Naive B cell (primary cell): ENCODE measurements around the gene GNA12. TPM values are rescaled to one million over a fixed set of nuclear protein-coding genes. Genes with fewer than 3 reads are reported as not detected.
"Not testable (repeated sequence)": the region's sequence is repeated elsewhere in the genome, so short reads cannot be mapped to it uniquely, and the experiment has no call there.

ENCODE experiments used
- ATAC-seq, 2 donors: fragments of 150-1000 bp; cut with Tn5 transposase; 2 replicates each; pipeline ENCODE4 v1.10.0; 2021; ENCODE audit warnings: low read depth in 2 of 2, mild to moderate bottlenecking in 2 of 2, moderate library complexity in 2 of 2
- DNase-seq: peaks from one replicate; pipeline ENCODE4 v3.0.0; 2022
- H3K27ac Mint-ChIP-seq, 6 donors: one replicate each; pipeline ENCODE4 v1.8.0; 2020 to 2022; ENCODE audit warnings: mild to moderate bottlenecking in 6 of 6, mixed read lengths in 6 of 6, moderate library complexity in 5 of 6, inconsistent platforms in 2 of 6
- H3K27me3 Mint-ChIP-seq, 3 donors: one replicate each; pipeline ENCODE4 v1.8.0; 2021 to 2022; ENCODE audit warnings: mixed read lengths in 3 of 3, mild to moderate bottlenecking in 1 of 3
- H3K36me3 Mint-ChIP-seq, 2 donors: one replicate each; pipeline ENCODE4 v1.8.0; 2020 to 2022; ENCODE audit warnings: mixed read lengths in 2 of 2, inconsistent platforms in 1 of 2, mild to moderate bottlenecking in 1 of 2
- H3K4me1 Mint-ChIP-seq, 3 donors: one replicate each; pipeline ENCODE4 v1.8.0; 2020 to 2022; ENCODE audit warnings: mixed read lengths in 3 of 3, inconsistent platforms in 1 of 3, mild to moderate bottlenecking in 1 of 3, moderate library complexity in 1 of 3
- H3K4me3 Mint-ChIP-seq, 8 donors: one replicate each; pipeline ENCODE4 v1.8.0; 2020 to 2022; ENCODE audit warnings: mild to moderate bottlenecking in 8 of 8, mixed read lengths in 8 of 8, moderate library complexity in 8 of 8, inconsistent platforms in 2 of 8
- H3K9me3 Mint-ChIP-seq, 7 donors: one replicate each; pipeline ENCODE4 v1.8.0; 2020 to 2022; ENCODE audit warnings: mixed read lengths in 7 of 7, mild to moderate bottlenecking in 5 of 7, inconsistent platforms in 2 of 7, moderate library complexity in 1 of 7
- polyA plus RNA-seq, 6 donors: library from polyadenylated mRNA; unstranded; fragments of 300-500 nt; fragmentation: Illumina TruSeq; gene quantifications; one replicate each; pipeline ENCODE4 v1.2.3, GENCODE V29; 2021; ENCODE audit warnings: low read depth in 6 of 6

Gene GNA12
- polyA plus RNA-seq, 6 donors from 2014 or later = 26.6 to 43.8 (median 34.8) TPM

DNA sequence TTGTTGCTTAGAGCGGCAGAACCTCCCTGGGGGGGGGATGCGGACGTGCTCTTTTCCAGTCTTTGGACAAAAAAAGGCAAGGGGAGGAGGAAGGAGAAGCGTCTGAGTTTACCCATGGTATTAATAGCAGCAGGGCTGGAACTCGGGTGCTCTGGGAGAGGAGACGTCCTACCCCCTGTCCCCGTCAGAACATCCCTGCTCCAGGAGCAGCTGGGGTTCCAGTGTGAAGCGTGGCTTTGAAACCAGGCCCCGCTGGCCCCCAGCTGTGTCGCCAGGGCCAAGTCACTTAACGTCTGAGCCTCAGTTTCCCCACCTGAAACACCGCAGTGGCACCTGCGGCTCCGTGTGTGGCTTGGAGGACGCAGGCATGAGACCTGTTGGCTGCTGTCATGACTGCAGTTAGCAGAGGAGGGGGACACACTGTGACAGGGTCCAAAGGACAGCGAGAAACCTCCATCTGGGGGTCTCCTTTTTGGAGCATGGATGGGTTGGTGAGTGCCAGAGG is 154.7 kb downstream of the GNA12 start:
- H3K4me3 Mint-ChIP-seq = peak overlapping the region in 4 of 8 donors; percentile 9 to 77 (median 65)
- ATAC-seq = no peak
- peaks cover 27 to 52% (median 31%) of the 10 kb centered on the region in 3 donors for H3K27me3 Mint-ChIP-seq
- peak overlapping the region in 1 of 6 donors; percentile 56 for H3K27ac Mint-ChIP-seq
- H3K4me1 Mint-ChIP-seq = peaks cover 8 to 10% (median 8%) of the 10 kb centered on the region in 3 donors
- DNase-seq = no peak
- H3K9me3 Mint-ChIP-seq = no peaks in the 10 kb centered on the region
- no peaks in the 10 kb centered on the region for H3K36me3 Mint-ChIP-seq

DNA sequence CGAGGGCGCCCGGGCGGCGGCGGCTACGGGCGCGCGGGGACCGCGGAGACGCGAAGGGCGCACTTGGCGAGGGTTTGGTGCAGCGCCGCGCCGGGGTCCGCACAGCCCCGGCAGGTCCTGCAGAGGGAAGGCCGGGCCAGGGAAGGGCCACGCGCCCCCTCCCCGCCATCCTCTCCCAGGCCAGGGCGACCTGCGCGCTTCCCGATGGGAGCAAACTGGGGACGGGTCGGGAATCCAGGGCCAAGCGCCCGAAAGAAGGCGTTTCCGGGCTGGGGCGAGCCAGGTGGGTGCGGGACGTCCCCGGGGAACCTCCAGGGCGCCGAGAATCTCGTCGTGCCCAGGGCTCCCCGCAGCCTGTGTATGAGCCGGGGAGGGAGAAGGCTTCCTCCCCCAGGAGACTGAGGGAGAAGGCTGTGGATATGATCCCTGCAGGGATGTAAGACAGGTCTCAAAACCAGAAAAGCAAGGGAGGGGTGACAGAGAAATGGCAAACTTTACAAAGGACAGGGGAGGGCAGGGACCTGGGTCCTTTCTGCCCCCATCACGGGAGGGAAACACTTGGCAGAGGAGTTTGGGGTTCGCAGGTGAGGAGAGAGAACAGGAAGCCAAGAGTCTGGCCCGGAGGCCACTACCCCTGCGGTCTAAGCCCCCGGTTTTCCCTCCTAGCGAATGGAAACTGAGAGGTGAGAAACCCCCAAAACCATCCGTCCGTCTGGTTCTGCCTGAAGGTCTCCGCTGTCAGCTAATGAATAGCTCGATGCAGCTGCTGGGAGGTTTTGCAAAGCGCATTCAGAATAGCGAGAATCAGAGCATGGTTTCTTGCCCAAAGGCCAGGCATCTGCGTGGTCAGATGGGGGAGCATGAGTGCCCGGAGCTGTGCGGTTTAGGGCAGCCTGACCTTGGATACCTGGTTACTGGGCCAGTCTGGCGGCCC is 155.4 kb downstream of the GNA12 start:
- ATAC-seq (peak; percentile 56 to 60), DNase-seq (no peak)
- H3K27me3 Mint-ChIP-seq = peaks cover 27 to 57% (median 31%) of the 10 kb centered on the region in 3 donors
- no peaks in the 10 kb centered on the region for H3K9me3 Mint-ChIP-seq
- no peaks in the 10 kb centered on the region for H3K36me3 Mint-ChIP-seq
- H3K4me1 Mint-ChIP-seq = peaks cover 8 to 10% (median 8%) of the 10 kb centered on the region in 3 donors
- H3K27ac Mint-ChIP-seq = peak overlapping the region in 1 of 6 donors; percentile 95
- H3K4me3 Mint-ChIP-seq = peak overlapping the region in 7 of 8 donors; percentile 41 to 77 (median 67)

DNA sequence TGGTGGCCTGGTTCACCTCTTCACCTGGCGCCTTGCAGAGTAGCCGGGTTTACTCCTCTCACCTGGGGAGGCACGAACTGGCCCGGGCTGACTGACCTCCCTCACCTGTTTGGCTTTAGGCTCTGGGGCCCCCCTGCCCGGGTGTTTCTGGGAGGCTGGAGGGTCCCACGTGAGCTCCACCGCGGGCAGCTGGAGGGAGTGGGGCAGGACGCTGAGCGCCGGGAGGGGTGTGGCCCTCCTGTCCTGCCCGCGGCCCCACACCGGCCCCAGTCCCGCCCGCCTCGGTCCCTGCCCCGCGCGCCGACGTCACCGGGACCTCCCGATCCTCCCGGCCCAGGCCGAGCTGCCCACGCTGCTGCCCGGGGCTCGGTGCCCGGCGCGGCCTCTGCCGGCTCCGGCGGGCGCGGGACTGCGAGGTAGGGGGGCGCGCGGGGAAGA is 156.2 kb downstream of the GNA12 start, which contains the start of gene AMZ1:
Gene AMZ1 (plus strand): TSS at position 322 of the 438 bp plus-strand sequence. CDS start 12,250 bp downstream, outside the sequence.
- no peak for ATAC-seq
- peak within 1 kb of the TSS in 1 of 6 donors; percentile 95 for H3K27ac Mint-ChIP-seq
- DNase-seq = no peak
- peaks cover 27 to 58% (median 33%) of the 10 kb centered on the region in 3 donors for H3K27me3 Mint-ChIP-seq
- H3K4me1 Mint-ChIP-seq = peaks cover 8 to 10% (median 8%) of the 10 kb centered on the region in 3 donors
- H3K36me3 Mint-ChIP-seq = no peaks in the 10 kb centered on the region
- no peaks in the 10 kb centered on the region for H3K9me3 Mint-ChIP-seq
- peak within 1 kb of the TSS in 7 of 8 donors; percentile 41 to 77 (median 67) for H3K4me3 Mint-ChIP-seq

DNA sequence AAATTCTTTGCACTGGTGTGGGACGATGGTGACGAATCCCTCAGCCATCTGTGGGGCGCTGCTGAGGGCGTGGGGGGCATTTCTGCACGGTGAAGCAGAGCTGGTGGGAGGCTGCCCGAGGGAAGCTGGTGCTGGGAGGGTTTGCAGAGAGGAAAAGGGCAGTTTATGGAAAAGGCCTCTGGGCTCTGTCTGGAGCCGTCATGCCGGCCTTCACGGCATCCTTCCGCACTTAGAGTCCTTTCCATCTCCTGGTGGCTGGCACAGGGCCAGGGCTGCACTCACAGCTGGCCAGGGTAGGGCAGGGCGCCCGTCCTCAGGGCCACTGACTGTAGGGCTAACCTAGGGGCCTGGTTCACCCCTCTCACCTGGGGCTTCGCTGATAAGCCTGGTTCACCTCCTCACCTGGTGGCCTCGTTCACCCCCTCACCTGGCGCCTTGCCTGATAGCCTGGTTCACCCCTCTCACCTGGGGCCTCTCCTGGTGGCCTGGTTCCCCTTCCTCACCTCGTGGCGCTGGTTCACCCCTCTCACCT is 156.7 kb downstream of the GNA12 start:
- ATAC-seq (no peak), DNase-seq (no peak)
- peaks cover 27 to 60% (median 38%) of the 10 kb centered on the region in 3 donors for H3K27me3 Mint-ChIP-seq
- H3K4me1 Mint-ChIP-seq = peaks cover 8 to 10% (median 8%) of the 10 kb centered on the region in 3 donors
- no peaks in the 10 kb centered on the region for H3K36me3 Mint-ChIP-seq
- H3K27ac Mint-ChIP-seq = no peak overlapping the region
- peak overlapping the region in 2 of 8 donors; percentile 24 to 69 for H3K4me3 Mint-ChIP-seq
- H3K9me3 Mint-ChIP-seq = no peaks in the 10 kb centered on the region

DNA sequence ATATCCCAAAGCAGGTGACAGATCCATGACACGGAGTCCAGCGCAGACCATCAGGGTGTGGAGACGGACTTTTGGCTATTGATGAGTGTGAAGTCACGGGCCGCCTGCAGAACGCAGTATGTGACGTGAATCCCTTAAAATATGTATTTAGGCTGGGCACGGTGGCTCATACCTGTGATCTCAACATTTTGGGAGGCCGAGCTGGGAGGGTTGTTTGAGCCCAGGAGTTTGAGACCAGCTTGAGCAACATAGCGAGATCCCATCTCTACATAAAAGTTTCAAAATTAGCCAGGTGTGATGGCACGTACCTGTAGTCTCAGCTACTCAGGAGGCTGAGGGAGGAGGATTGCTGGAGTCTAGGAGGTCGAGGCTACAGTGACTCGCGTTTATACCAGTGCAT is 158.0 kb downstream of the GNA12 start:
- ATAC-seq (no peak), DNase-seq (no peak)
- no peak overlapping the region for H3K27ac Mint-ChIP-seq
- peaks cover 8 to 15% (median 14%) of the 10 kb centered on the region in 3 donors for H3K4me1 Mint-ChIP-seq
- no peaks in the 10 kb centered on the region for H3K9me3 Mint-ChIP-seq
- no peak overlapping the region for H3K4me3 Mint-ChIP-seq
- H3K36me3 Mint-ChIP-seq = no peaks in the 10 kb centered on the region
- H3K27me3 Mint-ChIP-seq = peaks cover 27 to 66% (median 44%) of the 10 kb centered on the region in 3 donors

DNA sequence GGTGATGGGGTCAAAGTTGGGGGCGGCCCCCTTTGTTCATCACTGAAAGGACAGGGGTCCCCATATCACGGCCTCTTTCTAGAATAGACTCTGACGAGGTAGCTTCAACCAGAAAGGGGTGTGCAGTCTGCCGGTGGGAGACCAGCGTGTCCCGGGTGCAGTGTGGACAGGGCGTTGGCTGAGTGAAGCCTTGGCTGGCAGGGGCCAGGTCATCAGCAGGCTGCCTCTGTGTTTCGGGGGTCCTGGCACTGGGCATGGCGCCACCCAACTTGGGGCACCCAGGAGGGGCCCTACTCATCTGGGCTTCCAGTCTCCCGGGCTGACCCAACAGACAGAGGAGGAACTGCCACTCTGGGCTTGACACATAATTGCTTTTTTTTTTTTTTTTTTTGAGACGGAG is 159.6 kb downstream of the GNA12 start:
- H3K27ac Mint-ChIP-seq = no peak overlapping the region
- no peak for ATAC-seq
- peaks cover 16 to 57% (median 28%) of the 10 kb centered on the region in 3 donors for H3K27me3 Mint-ChIP-seq
- H3K36me3 Mint-ChIP-seq = no peaks in the 10 kb centered on the region
- peaks cover 8 to 16% (median 15%) of the 10 kb centered on the region in 3 donors for H3K4me1 Mint-ChIP-seq
- peak overlapping the region in 1 of 8 donors; percentile 25 for H3K4me3 Mint-ChIP-seq
- H3K9me3 Mint-ChIP-seq = no peaks in the 10 kb centered on the region
- no peak for DNase-seq

DNA sequence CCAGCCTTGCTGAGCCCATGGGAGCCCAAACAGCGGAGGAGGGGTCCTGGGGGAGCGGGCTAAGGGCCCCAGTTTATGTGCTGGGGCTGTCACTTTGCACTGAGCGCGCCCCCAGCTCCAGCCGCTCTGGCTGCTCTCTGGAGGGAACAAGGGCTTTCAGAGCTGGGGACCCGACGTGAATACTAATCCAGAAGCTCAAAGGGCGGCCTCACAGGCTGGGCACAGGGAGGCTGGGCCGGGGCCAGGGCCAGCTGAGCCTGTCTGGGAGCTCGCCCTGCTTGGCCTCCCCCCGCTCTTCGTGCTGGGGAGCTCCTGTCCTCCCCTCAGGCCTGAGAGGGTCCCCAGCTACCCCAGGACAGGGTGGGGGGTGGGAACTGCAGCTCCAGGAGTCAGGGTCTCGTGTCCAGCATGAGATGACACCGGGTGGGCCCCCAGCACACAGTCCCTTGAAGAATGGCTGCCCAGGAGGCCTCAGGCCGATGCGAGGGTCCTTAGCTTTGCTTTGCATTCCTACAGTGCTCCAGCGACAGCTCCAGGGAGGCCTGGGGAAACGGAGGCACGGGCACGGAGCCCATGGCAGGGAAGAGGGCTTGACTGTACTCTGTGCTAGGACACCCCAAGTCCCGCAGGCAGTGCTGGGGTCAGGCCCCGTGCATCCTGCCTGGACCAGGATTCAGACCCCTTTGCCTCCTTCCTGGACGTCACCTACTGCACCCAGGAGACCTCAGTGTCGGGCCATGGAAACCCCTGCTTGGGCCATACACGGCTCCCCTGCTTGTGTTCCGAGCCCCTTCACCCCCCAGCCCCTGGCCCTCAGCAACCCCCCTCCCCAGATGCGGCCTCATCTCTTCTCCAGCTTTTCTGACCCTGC is 161.9 kb downstream of the GNA12 start:
- ATAC-seq = no peak
- H3K36me3 Mint-ChIP-seq = no peaks in the 10 kb centered on the region

DNA sequence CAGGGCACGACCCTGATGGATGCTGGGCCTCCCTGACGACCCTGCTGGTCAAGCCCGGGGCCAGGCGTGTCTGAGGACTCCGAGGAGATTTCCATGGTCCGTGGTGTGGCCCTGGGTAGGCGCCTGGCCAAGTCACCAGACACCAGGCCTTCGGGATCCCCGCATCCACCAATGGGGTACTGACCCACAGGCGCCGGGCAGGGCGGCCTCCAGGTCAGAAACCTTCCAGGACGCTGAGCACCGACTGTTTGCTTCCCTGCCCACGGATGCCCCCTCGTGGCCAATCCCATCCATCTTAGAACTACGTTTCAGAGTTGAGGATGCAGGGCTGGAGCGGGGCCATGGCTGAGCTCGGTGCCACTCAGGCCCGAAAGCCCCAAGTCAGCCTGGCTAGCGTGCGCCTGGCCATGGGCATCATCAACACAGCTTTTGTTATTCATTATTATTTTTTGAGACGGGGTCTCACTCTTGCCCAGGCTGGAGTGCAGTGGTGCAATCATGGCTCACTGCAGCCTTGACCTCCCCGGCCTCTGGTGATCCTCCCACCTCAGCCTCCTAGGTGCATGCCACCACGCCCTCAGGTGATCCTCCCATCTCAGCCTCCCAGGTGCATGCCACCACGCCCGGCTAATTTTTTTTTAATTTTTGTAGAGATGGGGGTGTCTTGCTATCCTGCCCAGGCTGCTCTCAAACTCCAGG is 163.2 kb downstream of the GNA12 start:
- no peaks in the 10 kb centered on the region for H3K36me3 Mint-ChIP-seq

More for the DNA sequence above, 161.9 kb downstream of the GNA12 start:
- peaks cover 0 to 8% (median 5%) of the 10 kb centered on the region in 3 donors for H3K4me1 Mint-ChIP-seq
- peaks cover 7 to 41% (median 15%) of the 10 kb centered on the region in 3 donors for H3K27me3 Mint-ChIP-seq
- no peaks in the 10 kb centered on the region for H3K9me3 Mint-ChIP-seq
- H3K27ac Mint-ChIP-seq = no peak overlapping the region
- DNase-seq = no peak
- no peak overlapping the region for H3K4me3 Mint-ChIP-seq

DNA sequence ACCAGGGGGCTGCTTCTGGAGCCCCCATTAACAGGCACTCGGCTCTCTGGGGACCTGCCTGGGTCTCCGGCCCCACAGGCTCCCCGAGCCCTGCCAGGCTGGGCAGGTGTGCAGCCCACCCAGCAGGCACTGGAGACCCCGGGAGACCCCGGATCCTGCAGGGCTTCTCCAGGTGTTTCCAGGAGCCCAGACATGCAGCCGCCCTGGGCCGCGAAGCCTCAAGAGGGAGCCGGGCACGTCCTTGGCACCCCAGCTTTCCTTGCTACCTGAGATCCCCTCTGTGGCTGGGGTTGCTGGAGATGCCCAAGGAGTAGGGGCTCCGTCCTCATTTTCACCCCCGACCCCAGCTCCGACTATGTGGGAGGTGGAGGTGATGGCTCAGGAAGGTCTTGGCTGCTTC is 163.9 kb downstream of the GNA12 start:
- Mint-ChIP-seq H3K9me3 (peaks cover 0 to 2% (median 0%) of the 10 kb centered on the region in 7 donors), H3K4me3 (no peak overlapping the region), H3K36me3 (no peaks in the 10 kb centered on the region), H3K27ac (no peak overlapping the region), H3K27me3 (peaks cover 0 to 30% (median 15%) of the 10 kb centered on the region in 3 donors), H3K4me1 (peaks cover 0 to 8% (median 5%) of the 10 kb centered on the region in 3 donors)
- ATAC-seq = no peak
- DNase-seq = no peak

More for the DNA sequence above, 163.2 kb downstream of the GNA12 start:
- peaks cover 3 to 32% (median 15%) of the 10 kb centered on the region in 3 donors for H3K27me3 Mint-ChIP-seq
- no peak overlapping the region for H3K27ac Mint-ChIP-seq
- H3K4me3 Mint-ChIP-seq = no peak overlapping the region
- ATAC-seq (peak; percentile 71 to 79), DNase-seq (peak; percentile 50)
- peaks cover 0 to 8% (median 5%) of the 10 kb centered on the region in 3 donors for H3K4me1 Mint-ChIP-seq
- H3K9me3 Mint-ChIP-seq = no peaks in the 10 kb centered on the region

DNA sequence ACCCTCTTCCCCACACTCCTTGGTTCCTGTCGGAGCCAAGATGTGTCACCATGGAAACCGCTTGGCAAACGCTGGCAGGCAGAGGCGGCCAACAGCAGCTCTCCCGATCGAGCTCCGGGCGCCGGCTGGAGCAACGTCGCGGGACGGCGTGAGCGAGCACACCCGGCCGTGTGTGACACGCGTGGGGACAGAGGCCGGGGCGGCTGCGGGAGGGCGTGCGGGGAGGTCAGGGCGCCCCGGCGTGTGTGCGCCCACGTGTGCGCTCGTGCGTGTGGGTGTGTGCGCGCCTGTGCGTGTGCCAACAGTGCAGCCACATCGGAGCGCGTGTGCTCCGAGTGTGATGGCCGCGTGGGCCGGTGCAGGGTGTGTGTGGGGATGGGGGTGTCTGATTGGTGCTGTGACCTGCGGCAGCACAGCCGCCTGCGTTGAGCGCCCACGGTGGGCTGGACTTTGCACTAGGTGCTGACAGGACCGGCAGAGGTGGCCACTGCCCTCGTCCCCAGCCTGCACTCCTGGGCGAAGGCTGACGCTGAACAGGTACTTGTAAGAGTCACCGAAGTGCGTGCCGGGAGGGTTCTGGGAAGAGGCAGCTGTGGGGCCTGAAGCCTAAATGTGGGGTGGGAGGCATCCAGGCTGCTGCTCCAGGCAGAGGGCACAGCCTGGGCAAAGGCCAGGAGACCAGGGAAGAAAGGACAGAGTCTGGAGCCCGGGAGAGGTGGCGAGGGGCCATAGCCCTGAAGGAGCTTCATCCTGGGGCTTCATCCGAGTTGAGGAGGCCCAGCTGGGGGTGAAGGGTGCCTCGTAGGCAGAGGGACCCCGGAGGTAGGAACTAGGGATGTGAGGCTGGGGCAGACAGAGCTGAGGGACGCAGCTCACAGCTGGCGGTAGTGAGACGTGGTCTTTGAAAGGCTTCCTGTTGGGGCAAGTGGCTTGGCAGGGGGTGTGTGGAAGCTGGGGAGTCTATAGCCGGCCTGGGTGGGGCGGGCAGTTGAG is 164.7 kb downstream of the GNA12 start:
- DNase-seq, H3K9me3 Mint-ChIP-seq, H3K4me3 Mint-ChIP-seq, ATAC-seq, H3K36me3 Mint-ChIP-seq, H3K4me1 Mint-ChIP-seq: not testable (repeated sequence)
- peak overlapping the region in 2 of 6 donors; percentile 56 to 79 for H3K27ac Mint-ChIP-seq
- peaks cover 0 to 30% (median 15%) of the 10 kb centered on the region in 3 donors for H3K27me3 Mint-ChIP-seq

DNA sequence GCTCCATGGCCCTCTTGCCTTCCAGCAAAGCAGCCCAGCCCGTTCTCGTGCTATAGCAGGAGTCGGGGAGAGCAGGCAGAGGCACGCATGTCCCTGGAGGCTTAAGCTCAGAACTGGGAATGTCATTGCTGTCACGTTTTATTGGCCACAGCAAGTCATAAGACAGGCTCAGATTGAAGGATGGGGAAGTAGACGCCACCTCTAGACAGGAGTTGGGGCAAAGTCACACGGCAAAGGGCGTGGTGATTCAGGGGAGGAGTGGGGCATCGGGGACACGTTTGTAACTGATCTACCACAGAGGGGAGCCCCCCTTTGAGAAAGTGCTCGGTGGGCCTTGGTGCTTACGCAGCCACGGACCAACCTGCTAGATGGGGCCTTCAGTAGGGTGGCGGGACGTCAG is 165.7 kb downstream of the GNA12 start:
- H3K4me1 Mint-ChIP-seq, ATAC-seq, DNase-seq, H3K27ac Mint-ChIP-seq, H3K9me3 Mint-ChIP-seq, H3K4me3 Mint-ChIP-seq, H3K36me3 Mint-ChIP-seq: not testable (repeated sequence)
- peaks cover 0 to 24% (median 15%) of the 10 kb centered on the region in 3 donors for H3K27me3 Mint-ChIP-seq
